PC-3 (cell line): ENCODE results near the gene TAF1A. TPM values are rescaled to one million over a fixed set of nuclear protein-coding genes. Genes with fewer than 3 reads are reported as not detected.

ENCODE experiments used
- ATAC-seq: fragments of 200-7000 bp; cut with Tn5 transposase; 2 replicates; pipeline ENCODE4 v1.9.1; 2020; ENCODE audit warnings: mild to moderate bottlenecking, moderate library complexity
- BruUV-seq: library from RNA; stranded (reverse); fragments of 400-500 nt; replicated peaks from 2 replicates; lab custom pipeline; 2021; lab: Mats Ljungman, UMichigan
- CTCF ChIA-PET: fragments of 300-600 bp; sonication (Branson Sonifier 250); formaldehyde crosslinking; loops from one replicate; lab custom pipeline; 2022; ENCODE audit warnings: antibody characterized with exemption; lab: Charles Lee
- POLR2A ChIA-PET: fragments of 300-600 bp; sonication (Branson Sonifier 250); formaldehyde crosslinking; loops from one replicate; lab custom pipeline; 2022; ENCODE audit warnings: antibody characterized with exemption; ENCODE audit not compliant: unreplicated experiment; lab: Charles Lee
- DNase-seq: peaks from one replicate; pipeline ENCODE4 v3.0.0-alpha.2; 2015
- H2AFZ ChIP-seq: fragments of 300-600 bp; sonication (generic); 2 replicates; pipeline ENCODE4 v1.6.0; 2016; ENCODE audit warnings: antibody characterized with exemption, low read length
- H3F3A ChIP-seq: fragments of 300-600 bp; sonication (generic); one replicate; pipeline ENCODE4 v1.6.0; 2017; ENCODE audit warnings: antibody characterized with exemption, low read length, control low read depth, mild to moderate bottlenecking; ENCODE audit not compliant: unreplicated experiment
- H3K27ac ChIP-seq: fragments of 300-600 bp; sonication (generic); 2 replicates; pipeline ENCODE4 v1.5.1; 2016; ENCODE audit warnings: mild to moderate bottlenecking, low read length
- H3K27me3 ChIP-seq: fragments of 300-600 bp; sonication (generic); 2 replicates; pipeline ENCODE4 v1.6.1; 2016; ENCODE audit warnings: low read length, mixed read lengths
- H3K36me3 ChIP-seq: fragments of 300-600 bp; sonication (generic); 2 replicates; pipeline ENCODE4 v1.6.1; 2016; ENCODE audit warnings: low read depth, mixed run types, low read length, mixed read lengths
- H3K4me1 ChIP-seq: fragments of 300-600 bp; sonication (generic); 2 replicates; pipeline ENCODE4 v1.5.1; 2016; ENCODE audit warnings: low read length; ENCODE audit not compliant: insufficient read depth
- H3K4me2 ChIP-seq: fragments of 300-600 bp; sonication (generic); 2 replicates; pipeline ENCODE4 v1.6.0; 2016; ENCODE audit warnings: low read length
- H3K4me3 ChIP-seq: fragments of 300-600 bp; sonication (generic); 2 replicates; pipeline ENCODE4 v1.5.1; 2016; ENCODE audit warnings: mild to moderate bottlenecking, low read length, mixed read lengths
- H3K79me2 ChIP-seq: fragments of 300-600 bp; sonication (generic); 2 replicates; pipeline ENCODE4 v1.6.1; 2017; ENCODE audit warnings: low read length, mixed read lengths
- H3K9ac ChIP-seq: fragments of 300-600 bp; sonication (generic); 2 replicates; pipeline ENCODE4 v1.6.0; 2016; ENCODE audit warnings: mild to moderate bottlenecking, low read length
- H3K9me2 ChIP-seq: fragments of 300-600 bp; sonication (generic); replicated peaks from 2 replicates; pipeline ENCODE4 v1.6.1; 2016; ENCODE audit warnings: mixed run types, low read length, mixed read lengths
- H3K9me3 ChIP-seq: fragments of 300-600 bp; sonication (generic); 2 replicates; pipeline ENCODE4 v1.6.1; 2016; ENCODE audit warnings: low read length, mixed read lengths
- H4K20me1 ChIP-seq: fragments of 300-600 bp; sonication (generic); 2 replicates; pipeline ENCODE4 v1.6.1; 2016; ENCODE audit warnings: low read length, mixed read lengths
- EZH2 ChIP-seq: fragments of 300-600 bp; sonication (generic); IDR thresholded peaks from one replicate; pipeline ENCODE4 v1.6.1; 2017; ENCODE audit warnings: antibody characterized with exemption, mild to moderate bottlenecking, low read length; ENCODE audit not compliant: unreplicated experiment
- EZH2phosphoT487 ChIP-seq: fragments of 300-600 bp; sonication (generic); IDR thresholded peaks from 2 replicates; pipeline ENCODE4 v1.6.1; 2018; ENCODE audit warnings: mild to moderate bottlenecking, antibody characterized with exemption, low read length, borderline replicate concordance
- intact Hi-C: fragments of 100-400 bp; cut with micrococcal nuclease; formaldehyde crosslinking; loops from 2 replicates; pipeline ENCODE4 v1.9.0; 2023
- total RNA-seq: library from RNA; depleted of rRNA; stranded (reverse); fragments of >200 nt; gene quantifications from 2 replicates; pipeline ENCODE4 v1.2.3, GENCODE V29; 2014
- TF ChIP-seq, protein P1 (sequence below): fragments of 300-600 bp; sonication (generic); conservative IDR thresholded peaks from 2 replicates; pipeline ENCODE4 v1.5.1; 2017; ENCODE audit warnings: antibody characterized with exemption, low read depth, mild to moderate bottlenecking, low read length

The TAF1A gene
- total RNA-seq, 1 experiment from 2014 or later: 27.9 TPM

- DNase-seq (no peak), ATAC-seq (no peak)
- ChIA-PET POLR2A (no interaction called here), CTCF (no interaction called here)
- H3K9me3 ChIP-seq: no peaks in the 10 kb centered on the region
- H3K4me2 ChIP-seq: no peak overlapping the region
- BruUV-seq: no TSS peak
- no peak overlapping the region for H3K9ac ChIP-seq
- no peaks in the 10 kb centered on the region for H4K20me1 ChIP-seq
- TF ChIP-seq EZH2phosphoT487: no peak
- H3K36me3 ChIP-seq: no peaks in the 10 kb centered on the region
- no peak overlapping the region for H3K27ac ChIP-seq
- H3K4me1 ChIP-seq: no peaks in the 10 kb centered on the region
- H2AFZ ChIP-seq: no peak overlapping the region
- no peaks in the 10 kb centered on the region for H3K9me2 ChIP-seq
- intact Hi-C loops: no loop called here
- H3F3A ChIP-seq: no peaks in the 10 kb centered on the region
- H3K27me3 ChIP-seq: no peaks in the 10 kb centered on the region
- no peaks in the 10 kb centered on the region for H3K79me2 ChIP-seq
- H3K4me3 ChIP-seq: no peak overlapping the region
These were observed 58.9 kb downstream of the TAF1A start for GRCh38 chr1:222530852-222531251.

DNA sequence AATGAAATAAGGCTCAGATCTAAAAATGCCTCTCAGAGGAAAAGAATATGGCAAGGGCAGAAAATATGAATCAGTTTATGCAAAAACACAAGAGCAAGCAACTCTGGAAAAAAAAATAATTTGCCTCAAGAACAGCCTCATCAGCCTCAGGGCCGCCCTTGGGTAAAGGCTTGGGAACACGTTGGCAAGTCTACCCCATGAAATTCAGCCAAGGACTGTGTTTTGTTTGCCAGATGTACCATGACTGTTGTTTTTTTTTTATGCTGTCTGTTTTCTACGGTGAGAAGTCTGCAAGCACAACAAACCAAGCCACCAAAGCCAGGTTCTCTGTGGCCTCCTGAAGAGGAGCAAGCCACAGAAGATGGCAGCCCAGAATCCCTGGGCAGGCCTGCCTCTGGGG is 59.8 kb downstream of the TAF1A start:
- ChIA-PET CTCF (no interaction called here), POLR2A (interaction anchor here (0.6 kb wide), 1 partner anchor 60 kb away, joined by 10 read pairs; the partner anchor contains the start of gene TAF1A)
- no TSS peak for BruUV-seq
- no peak for TF ChIP-seq EZH2phosphoT487
- no peak for TF ChIP-seq EZH2
- TF ChIP-seq, protein P1, sequence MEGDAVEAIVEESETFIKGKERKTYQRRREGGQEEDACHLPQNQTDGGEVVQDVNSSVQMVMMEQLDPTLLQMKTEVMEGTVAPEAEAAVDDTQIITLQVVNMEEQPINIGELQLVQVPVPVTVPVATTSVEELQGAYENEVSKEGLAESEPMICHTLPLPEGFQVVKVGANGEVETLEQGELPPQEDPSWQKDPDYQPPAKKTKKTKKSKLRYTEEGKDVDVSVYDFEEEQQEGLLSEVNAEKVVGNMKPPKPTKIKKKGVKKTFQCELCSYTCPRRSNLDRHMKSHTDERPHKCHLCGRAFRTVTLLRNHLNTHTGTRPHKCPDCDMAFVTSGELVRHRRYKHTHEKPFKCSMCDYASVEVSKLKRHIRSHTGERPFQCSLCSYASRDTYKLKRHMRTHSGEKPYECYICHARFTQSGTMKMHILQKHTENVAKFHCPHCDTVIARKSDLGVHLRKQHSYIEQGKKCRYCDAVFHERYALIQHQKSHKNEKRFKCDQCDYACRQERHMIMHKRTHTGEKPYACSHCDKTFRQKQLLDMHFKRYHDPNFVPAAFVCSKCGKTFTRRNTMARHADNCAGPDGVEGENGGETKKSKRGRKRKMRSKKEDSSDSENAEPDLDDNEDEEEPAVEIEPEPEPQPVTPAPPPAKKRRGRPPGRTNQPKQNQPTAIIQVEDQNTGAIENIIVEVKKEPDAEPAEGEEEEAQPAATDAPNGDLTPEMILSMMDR: no peak
- H3K27me3 ChIP-seq: no peaks in the 10 kb centered on the region
- H3K79me2 ChIP-seq: no peaks in the 10 kb centered on the region
- H3K4me2 ChIP-seq: no peak overlapping the region
- intact Hi-C loops: no loop called here
- H3K4me3 ChIP-seq: no peak overlapping the region
- no peak for DNase-seq
- H3K4me1 ChIP-seq: no peaks in the 10 kb centered on the region
- H3F3A ChIP-seq: no peaks in the 10 kb centered on the region
- no peak overlapping the region for H2AFZ ChIP-seq
- H4K20me1 ChIP-seq: no peaks in the 10 kb centered on the region
- H3K9me3 ChIP-seq: no peaks in the 10 kb centered on the region
- no peak overlapping the region for H3K27ac ChIP-seq
- H3K9me2 ChIP-seq: no peaks in the 10 kb centered on the region
- no peaks in the 10 kb centered on the region for H3K36me3 ChIP-seq
- ATAC-seq: no peak
- H3K9ac ChIP-seq: no peak overlapping the region

GRCh38 chr1:222529181-222529580 is 60.6 kb downstream of the TAF1A start:
- H3K9me3 ChIP-seq: no peaks in the 10 kb centered on the region
- DNase-seq: no peak
- no peaks in the 10 kb centered on the region for H3K79me2 ChIP-seq
- ChIA-PET CTCF (interaction anchor here (0.7 kb wide), 1 partner anchor 9 kb away, joined by 3 read pairs; no protein-coding TSS in a partner anchor), POLR2A (interaction anchor here (0.6 kb wide), 1 partner anchor 61 kb away, joined by 10 read pairs; the partner anchor contains the start of gene TAF1A)
- intact Hi-C loops: no loop called here
- no peak overlapping the region for H3K4me2 ChIP-seq
- no peak overlapping the region for H3K9ac ChIP-seq
- no peak overlapping the region for H2AFZ ChIP-seq
- BruUV-seq: no TSS peak
- H3K27ac ChIP-seq: no peak overlapping the region
- H3K27me3 ChIP-seq: no peaks in the 10 kb centered on the region
- ATAC-seq: no peak
- no peaks in the 10 kb centered on the region for H3F3A ChIP-seq
- no peak overlapping the region for H3K4me3 ChIP-seq
- no peaks in the 10 kb centered on the region for H3K4me1 ChIP-seq
- H3K9me2 ChIP-seq: no peaks in the 10 kb centered on the region
- H3K36me3 ChIP-seq: no peaks in the 10 kb centered on the region
- H4K20me1 ChIP-seq: no peaks in the 10 kb centered on the region
- TF ChIP-seq EZH2phosphoT487: no peak
- no peak for TF ChIP-seq EZH2
- TF ChIP-seq, protein P1: no peak
